K562 (cell line): Measurements from ENCODE around the gene SPHK2. TPM values are rescaled to one million over a fixed set of nuclear protein-coding genes. Genes with fewer than 3 reads are reported as not detected.

Experiments used
- EP300 ChIP-seq: IDR thresholded peaks from 2 replicates; pipeline ENCODE4 v1.6.1; 2012; ENCODE audit warnings: low read length, improper control_type of control experiment
- POLR2A ChIP-seq: fragments of 450-650 bp; conservative IDR thresholded peaks from 2 replicates; pipeline ENCODE4 v1.6.1; 2016
- RFX5 ChIP-seq: IDR thresholded peaks from 2 replicates; pipeline ENCODE4 v1.6.1; 2011; ENCODE audit warnings: low read depth, mild to moderate bottlenecking, improper control_type of control experiment, low read length
- SMARCE1 ChIP-seq: fragments of 450-650 bp; IDR thresholded peaks from 2 replicates; pipeline ENCODE4 v1.7.1; 2016; ENCODE audit warnings: mild to moderate bottlenecking
- STAT5A ChIP-seq: IDR thresholded peaks from 2 replicates; pipeline ENCODE4 v1.6.1; 2012; ENCODE audit warnings: low read length, inconsistent platforms, borderline replicate concordance
- ZNF217 ChIP-seq: sonication (generic); formaldehyde crosslinking; IDR thresholded peaks from 2 replicates; pipeline ENCODE4 v1.8.0; 2022; ENCODE audit warnings: mild to moderate bottlenecking, missing genetic modification reagents
- ZNF384 ChIP-seq: IDR thresholded peaks from 2 replicates; pipeline ENCODE4 v1.6.1; 2012; ENCODE audit warnings: low read depth, low read length, improper control_type of control experiment
- polyA plus RNA-seq, 8 experiments: library from polyadenylated mRNA; depleted of rRNA in 4 of 8; stranded (reverse) in 5 of 8; unstranded in 3 of 8; fragments of >200 nt; fragmentation: Nextera tagmentation in 2 of 8; fragmentation: Illumina TruSeq in 1 of 8; extraction: Ambion mirVana in 2 of 8; extraction: Trizol in 1 of 8; gene quantifications; 2 replicates each; pipeline versions ENCODE4 v1.2.1 to v1.2.3, GENCODE V29; 2011 to 2014; ENCODE audit warnings: inconsistent platforms in 1 of 8, missing spikeins in 1 of 8
- total RNA-seq, 7 experiments: library from RNA; depleted of rRNA in 6 of 7; stranded (reverse); fragments of >200 nt in 6 of 7; fragmentation: Illumina TruSeq in 2 of 7; extraction: Trizol in 2 of 7; gene quantifications; 2 replicates each; pipeline versions ENCODE4 v1.2.1 to v1.2.3, GENCODE V29; 2011 to 2021; ENCODE audit warnings: low replicate concordance in 1 of 7
- TF ChIP-seq, protein P1 (sequence below): fragments of 200-600 bp; sonication (generic); IDR thresholded peaks from one replicate; pipeline ENCODE4 v1.6.1; 2012; ENCODE audit warnings: mild to moderate bottlenecking, low read depth, low read length, inconsistent platforms
- TF ChIP-seq, protein P2 (sequence below): sonication (generic); formaldehyde crosslinking; IDR thresholded peaks from 2 replicates; pipeline ENCODE4 v1.8.1; 2023; ENCODE audit warnings: missing genetic modification reagents, mild to moderate bottlenecking, borderline replicate concordance
- TF ChIP-seq, protein P3 (sequence below): sonication (generic); formaldehyde crosslinking; IDR thresholded peaks from 2 replicates; pipeline ENCODE4 v1.8.1; 2023; ENCODE audit warnings: mild to moderate bottlenecking, missing genetic modification reagents

SPHK2 gene
- total and polyA plus RNA-seq, 9 of the 15 experiments (the other 6 are each of a cell fraction or from before 2014, with no cell fraction given): 0.10 to 15.2 (median 2.9) TPM

DNA sequence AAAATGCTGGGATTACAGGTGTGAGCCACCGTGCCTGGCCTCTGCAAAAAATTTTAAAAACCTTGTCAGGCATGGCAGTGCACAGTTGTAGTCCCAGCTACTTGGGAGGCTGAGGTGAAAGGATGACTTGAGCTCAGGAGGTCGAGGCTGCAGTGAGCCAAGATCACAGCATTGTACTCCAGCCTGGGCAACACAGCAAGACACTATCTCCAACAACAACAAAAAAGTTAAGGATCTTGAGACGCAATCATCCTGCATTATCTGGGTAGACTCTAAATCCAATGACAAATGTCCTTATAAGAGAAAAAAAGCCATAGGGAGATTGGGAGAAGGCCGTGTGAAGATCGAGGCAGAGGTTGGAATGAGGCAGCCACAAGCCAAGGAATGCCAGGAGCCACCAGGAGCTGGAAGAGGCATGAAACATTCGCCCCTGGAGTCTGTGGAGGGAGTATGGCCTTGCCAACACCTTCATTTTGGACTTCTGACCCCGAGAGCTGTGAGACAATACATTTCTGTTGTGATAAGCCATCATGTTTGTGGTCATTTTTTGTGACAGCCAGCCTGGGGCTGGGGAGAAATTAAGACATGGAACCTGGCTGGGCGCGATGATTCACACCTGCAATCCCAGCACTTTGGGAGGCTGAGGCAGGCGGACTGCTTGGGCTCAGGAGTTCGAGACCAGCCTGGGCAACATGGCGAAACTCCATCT lies 31.8 kb downstream of the SPHK2 start (continued):
- TF ChIP-seq, protein P1, sequence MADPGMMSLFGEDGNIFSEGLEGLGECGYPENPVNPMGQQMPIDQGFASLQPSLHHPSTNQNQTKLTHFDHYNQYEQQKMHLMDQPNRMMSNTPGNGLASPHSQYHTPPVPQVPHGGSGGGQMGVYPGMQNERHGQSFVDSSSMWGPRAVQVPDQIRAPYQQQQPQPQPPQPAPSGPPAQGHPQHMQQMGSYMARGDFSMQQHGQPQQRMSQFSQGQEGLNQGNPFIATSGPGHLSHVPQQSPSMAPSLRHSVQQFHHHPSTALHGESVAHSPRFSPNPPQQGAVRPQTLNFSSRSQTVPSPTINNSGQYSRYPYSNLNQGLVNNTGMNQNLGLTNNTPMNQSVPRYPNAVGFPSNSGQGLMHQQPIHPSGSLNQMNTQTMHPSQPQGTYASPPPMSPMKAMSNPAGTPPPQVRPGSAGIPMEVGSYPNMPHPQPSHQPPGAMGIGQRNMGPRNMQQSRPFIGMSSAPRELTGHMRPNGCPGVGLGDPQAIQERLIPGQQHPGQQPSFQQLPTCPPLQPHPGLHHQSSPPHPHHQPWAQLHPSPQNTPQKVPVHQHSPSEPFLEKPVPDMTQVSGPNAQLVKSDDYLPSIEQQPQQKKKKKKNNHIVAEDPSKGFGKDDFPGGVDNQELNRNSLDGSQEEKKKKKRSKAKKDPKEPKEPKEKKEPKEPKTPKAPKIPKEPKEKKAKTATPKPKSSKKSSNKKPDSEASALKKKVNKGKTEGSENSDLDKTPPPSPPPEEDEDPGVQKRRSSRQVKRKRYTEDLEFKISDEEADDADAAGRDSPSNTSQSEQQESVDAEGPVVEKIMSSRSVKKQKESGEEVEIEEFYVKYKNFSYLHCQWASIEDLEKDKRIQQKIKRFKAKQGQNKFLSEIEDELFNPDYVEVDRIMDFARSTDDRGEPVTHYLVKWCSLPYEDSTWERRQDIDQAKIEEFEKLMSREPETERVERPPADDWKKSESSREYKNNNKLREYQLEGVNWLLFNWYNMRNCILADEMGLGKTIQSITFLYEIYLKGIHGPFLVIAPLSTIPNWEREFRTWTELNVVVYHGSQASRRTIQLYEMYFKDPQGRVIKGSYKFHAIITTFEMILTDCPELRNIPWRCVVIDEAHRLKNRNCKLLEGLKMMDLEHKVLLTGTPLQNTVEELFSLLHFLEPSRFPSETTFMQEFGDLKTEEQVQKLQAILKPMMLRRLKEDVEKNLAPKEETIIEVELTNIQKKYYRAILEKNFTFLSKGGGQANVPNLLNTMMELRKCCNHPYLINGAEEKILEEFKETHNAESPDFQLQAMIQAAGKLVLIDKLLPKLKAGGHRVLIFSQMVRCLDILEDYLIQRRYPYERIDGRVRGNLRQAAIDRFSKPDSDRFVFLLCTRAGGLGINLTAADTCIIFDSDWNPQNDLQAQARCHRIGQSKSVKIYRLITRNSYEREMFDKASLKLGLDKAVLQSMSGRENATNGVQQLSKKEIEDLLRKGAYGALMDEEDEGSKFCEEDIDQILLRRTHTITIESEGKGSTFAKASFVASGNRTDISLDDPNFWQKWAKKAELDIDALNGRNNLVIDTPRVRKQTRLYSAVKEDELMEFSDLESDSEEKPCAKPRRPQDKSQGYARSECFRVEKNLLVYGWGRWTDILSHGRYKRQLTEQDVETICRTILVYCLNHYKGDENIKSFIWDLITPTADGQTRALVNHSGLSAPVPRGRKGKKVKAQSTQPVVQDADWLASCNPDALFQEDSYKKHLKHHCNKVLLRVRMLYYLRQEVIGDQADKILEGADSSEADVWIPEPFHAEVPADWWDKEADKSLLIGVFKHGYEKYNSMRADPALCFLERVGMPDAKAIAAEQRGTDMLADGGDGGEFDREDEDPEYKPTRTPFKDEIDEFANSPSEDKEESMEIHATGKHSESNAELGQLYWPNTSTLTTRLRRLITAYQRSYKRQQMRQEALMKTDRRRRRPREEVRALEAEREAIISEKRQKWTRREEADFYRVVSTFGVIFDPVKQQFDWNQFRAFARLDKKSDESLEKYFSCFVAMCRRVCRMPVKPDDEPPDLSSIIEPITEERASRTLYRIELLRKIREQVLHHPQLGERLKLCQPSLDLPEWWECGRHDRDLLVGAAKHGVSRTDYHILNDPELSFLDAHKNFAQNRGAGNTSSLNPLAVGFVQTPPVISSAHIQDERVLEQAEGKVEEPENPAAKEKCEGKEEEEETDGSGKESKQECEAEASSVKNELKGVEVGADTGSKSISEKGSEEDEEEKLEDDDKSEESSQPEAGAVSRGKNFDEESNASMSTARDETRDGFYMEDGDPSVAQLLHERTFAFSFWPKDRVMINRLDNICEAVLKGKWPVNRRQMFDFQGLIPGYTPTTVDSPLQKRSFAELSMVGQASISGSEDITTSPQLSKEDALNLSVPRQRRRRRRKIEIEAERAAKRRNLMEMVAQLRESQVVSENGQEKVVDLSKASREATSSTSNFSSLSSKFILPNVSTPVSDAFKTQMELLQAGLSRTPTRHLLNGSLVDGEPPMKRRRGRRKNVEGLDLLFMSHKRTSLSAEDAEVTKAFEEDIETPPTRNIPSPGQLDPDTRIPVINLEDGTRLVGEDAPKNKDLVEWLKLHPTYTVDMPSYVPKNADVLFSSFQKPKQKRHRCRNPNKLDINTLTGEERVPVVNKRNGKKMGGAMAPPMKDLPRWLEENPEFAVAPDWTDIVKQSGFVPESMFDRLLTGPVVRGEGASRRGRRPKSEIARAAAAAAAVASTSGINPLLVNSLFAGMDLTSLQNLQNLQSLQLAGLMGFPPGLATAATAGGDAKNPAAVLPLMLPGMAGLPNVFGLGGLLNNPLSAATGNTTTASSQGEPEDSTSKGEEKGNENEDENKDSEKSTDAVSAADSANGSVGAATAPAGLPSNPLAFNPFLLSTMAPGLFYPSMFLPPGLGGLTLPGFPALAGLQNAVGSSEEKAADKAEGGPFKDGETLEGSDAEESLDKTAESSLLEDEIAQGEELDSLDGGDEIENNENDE: no peak
- no peak for TF ChIP-seq SMARCE1
- TF ChIP-seq POLR2A: no peak
- TF ChIP-seq, protein P2, sequence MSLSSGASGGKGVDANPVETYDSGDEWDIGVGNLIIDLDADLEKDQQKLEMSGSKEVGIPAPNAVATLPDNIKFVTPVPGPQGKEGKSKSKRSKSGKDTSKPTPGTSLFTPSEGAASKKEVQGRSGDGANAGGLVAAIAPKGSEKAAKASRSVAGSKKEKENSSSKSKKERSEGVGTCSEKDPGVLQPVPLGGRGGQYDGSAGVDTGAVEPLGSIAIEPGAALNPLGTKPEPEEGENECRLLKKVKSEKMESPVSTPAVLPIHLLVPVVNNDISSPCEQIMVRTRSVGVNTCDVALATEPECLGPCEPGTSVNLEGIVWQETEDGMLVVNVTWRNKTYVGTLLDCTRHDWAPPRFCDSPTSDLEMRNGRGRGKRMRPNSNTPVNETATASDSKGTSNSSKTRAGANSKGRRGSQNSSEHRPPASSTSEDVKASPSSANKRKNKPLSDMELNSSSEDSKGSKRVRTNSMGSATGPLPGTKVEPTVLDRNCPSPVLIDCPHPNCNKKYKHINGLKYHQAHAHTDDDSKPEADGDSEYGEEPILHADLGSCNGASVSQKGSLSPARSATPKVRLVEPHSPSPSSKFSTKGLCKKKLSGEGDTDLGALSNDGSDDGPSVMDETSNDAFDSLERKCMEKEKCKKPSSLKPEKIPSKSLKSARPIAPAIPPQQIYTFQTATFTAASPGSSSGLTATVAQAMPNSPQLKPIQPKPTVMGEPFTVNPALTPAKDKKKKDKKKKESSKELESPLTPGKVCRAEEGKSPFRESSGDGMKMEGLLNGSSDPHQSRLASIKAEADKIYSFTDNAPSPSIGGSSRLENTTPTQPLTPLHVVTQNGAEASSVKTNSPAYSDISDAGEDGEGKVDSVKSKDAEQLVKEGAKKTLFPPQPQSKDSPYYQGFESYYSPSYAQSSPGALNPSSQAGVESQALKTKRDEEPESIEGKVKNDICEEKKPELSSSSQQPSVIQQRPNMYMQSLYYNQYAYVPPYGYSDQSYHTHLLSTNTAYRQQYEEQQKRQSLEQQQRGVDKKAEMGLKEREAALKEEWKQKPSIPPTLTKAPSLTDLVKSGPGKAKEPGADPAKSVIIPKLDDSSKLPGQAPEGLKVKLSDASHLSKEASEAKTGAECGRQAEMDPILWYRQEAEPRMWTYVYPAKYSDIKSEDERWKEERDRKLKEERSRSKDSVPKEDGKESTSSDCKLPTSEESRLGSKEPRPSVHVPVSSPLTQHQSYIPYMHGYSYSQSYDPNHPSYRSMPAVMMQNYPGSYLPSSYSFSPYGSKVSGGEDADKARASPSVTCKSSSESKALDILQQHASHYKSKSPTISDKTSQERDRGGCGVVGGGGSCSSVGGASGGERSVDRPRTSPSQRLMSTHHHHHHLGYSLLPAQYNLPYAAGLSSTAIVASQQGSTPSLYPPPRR (CRISPR knock-in tag): no peak
- TF ChIP-seq RFX5: no peak
- TF ChIP-seq, protein P3, sequence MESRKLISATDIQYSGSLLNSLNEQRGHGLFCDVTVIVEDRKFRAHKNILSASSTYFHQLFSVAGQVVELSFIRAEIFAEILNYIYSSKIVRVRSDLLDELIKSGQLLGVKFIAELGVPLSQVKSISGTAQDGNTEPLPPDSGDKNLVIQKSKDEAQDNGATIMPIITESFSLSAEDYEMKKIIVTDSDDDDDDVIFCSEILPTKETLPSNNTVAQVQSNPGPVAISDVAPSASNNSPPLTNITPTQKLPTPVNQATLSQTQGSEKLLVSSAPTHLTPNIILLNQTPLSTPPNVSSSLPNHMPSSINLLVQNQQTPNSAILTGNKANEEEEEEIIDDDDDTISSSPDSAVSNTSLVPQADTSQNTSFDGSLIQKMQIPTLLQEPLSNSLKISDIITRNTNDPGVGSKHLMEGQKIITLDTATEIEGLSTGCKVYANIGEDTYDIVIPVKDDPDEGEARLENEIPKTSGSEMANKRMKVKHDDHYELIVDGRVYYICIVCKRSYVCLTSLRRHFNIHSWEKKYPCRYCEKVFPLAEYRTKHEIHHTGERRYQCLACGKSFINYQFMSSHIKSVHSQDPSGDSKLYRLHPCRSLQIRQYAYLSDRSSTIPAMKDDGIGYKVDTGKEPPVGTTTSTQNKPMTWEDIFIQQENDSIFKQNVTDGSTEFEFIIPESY (CRISPR knock-in tag): no peak
- 0 out of 2 replicates have a peak, but pooled peaks have one; percentile 5 for TF ChIP-seq ZNF384
- TF ChIP-seq ZNF217 (CRISPR knock-in tag): no peak
- no peak for TF ChIP-seq EP300
- no peak for TF ChIP-seq STAT5A
